Measurements from ENCODE around the gene ASXL2.
A peak's percentile ranks its signal among the peaks of the same experiment; 100 is the strongest.
"Not testable (repeated sequence)": the region's sequence is repeated elsewhere in the genome, so short reads cannot be mapped to it uniquely, and the experiment has no call there.

ASXL2 gene

DNA sequence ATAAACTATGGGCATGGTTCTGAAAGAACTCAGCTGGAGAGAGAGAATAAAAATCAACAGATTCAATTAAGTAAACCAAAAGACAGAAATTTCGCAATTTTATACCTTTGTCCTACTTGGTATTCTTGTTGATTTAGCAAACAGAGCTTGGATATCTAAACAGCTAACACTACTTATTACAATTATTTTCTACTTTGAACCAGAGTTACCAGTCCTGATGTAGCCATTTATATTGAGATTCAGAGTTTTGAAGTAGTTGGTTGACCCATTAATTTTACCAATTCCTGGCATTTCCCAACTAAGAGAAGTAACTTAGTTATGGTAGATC, 48.9 kb downstream of the ASXL2 start:
- DNase-seq, result no peak
- no peak for ATAC-seq
- Mint-ChIP-seq H3K4me1 (peaks cover 84% of the 10 kb centered on the region), H3K4me3 (no peak overlapping the region), H3K9me3 (peaks cover 9 to 17% of the 10 kb centered on the region in 2 donors), H3K27me3 (no peaks in the 10 kb centered on the region), H3K27ac (no peak overlapping the region)

DNA sequence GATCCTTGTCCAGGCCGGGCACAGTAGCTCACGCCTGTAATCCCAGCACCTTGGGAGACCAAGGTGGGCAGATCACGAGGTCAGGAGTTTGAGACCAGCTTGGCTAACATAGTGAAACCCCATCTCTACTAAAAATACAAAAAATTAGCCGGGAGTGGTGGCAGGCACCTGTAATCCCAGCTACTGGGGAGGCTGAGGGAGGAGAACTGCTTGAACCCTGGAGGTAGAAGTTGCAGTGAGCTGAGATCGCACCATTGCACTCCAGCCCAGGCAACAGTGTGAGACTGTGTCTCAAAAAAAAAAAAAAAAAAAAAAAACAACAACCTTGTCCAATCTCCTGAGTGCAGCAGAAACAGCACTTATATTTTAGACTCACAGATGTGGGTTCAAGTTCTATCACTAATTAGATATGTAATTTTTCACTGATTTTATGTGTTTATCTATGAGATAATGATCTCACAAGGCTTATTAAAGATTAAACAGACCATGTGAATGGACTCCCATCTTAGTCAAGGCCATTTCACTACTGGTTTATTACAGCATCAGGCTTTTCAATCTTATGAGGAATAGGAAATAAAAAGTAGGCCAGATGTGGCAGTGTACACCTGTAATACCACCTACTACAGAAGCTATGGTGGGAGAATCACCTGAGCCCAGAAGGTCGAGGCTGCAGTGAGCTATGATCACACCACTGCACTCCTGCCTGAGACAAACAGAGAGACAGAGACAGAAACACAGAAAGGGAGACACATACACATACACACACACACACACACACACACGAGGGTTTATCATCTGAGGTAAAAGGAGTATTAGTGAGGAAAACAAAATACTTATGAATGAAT, 49.5 kb downstream of the ASXL2 start:
- Mint-ChIP-seq H3K4me1 (peaks cover 82% of the 10 kb centered on the region), H3K9me3 (peaks cover 9 to 14% of the 10 kb centered on the region in 2 donors)
- not testable (repeated sequence) for ATAC-seq, H3K27me3 Mint-ChIP-seq, H3K4me3 Mint-ChIP-seq, DNase-seq, H3K27ac Mint-ChIP-seq

DNA sequence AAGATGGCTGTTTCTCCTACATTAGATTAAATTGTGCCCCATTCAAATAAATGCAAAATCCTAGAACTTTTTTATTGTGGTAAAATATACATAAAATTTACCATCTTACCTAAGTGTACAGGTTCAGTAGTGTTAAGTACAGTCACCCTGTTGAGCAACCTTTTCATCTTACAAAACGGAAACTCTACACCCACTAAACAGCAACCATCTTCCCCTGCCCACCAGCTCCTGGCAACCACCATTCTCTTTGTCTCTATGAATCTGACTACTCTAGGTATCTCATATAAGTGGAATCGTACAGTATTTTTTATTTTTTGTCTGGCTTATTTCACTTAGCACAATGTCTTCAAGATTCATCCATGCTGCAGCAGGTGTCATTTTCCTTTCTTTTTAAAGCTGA, 53.0 kb downstream of the ASXL2 start:
- H3K4me1 Mint-ChIP-seq, result peaks cover 77% of the 10 kb centered on the region
- peak; percentile 95 for ATAC-seq
- H3K4me3 Mint-ChIP-seq, result peak overlapping the region; percentile 76 to 85
- no peaks in the 10 kb centered on the region for H3K9me3 Mint-ChIP-seq
- peak overlapping the region; percentile 7 to 84 for H3K27ac Mint-ChIP-seq
- peak; percentile 41 to 67 for DNase-seq
- H3K27me3 Mint-ChIP-seq, result no peaks in the 10 kb centered on the region

DNA sequence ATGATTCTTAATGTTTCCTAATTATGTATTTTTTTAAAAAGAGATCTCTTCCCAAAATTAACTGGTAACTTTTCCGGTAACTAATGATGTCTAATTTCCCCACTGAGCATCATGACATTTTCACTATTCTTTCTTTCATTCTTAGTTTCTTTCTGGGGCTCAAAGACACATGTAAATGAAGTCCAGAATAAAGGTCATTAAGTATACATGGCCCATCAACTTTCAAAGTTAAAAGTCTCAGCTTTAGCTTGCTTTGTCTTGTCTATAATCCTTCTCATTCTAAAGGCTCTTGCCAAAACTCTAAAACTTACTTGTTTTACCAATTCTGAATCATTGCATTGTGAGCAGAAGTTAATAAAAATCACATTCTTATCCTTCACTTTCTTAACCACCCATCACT, 53.6 kb downstream of the ASXL2 start:
- ATAC-seq (no peak), DNase-seq (no peak)
- Mint-ChIP-seq H3K4me1 (peaks cover 72% of the 10 kb centered on the region), H3K27me3 (no peaks in the 10 kb centered on the region), H3K9me3 (no peaks in the 10 kb centered on the region), H3K27ac (peak overlapping the region; percentile 7 to 84), H3K4me3 (peak overlapping the region; percentile 76 to 85)

DNA sequence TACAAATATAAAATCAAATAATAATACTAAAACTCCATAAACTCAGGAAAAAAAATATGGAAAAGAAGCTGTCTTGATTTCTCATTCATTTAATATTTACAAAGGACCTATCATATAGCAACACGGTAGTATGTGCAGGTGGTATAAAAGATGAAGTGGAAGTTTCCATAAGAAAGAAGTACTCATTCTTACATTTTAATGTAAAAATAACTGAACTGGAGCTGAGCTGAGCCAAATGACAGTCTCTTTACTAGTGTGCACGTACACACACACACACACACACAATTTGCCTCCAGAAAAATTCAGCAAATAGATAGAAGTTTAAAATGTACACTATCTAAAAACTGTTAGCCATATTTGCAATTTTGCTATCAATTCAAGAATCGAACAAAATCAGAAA, 54.1 kb downstream of the ASXL2 start:
- ATAC-seq (no peak), DNase-seq (no peak)
- H3K27ac Mint-ChIP-seq, result peak overlapping the region; percentile 7 to 84
- no peaks in the 10 kb centered on the region for H3K27me3 Mint-ChIP-seq
- H3K4me3 Mint-ChIP-seq, result peak overlapping the region; percentile 76 to 85
- no peaks in the 10 kb centered on the region for H3K9me3 Mint-ChIP-seq
- H3K4me1 Mint-ChIP-seq, result peaks cover 70% of the 10 kb centered on the region

DNA sequence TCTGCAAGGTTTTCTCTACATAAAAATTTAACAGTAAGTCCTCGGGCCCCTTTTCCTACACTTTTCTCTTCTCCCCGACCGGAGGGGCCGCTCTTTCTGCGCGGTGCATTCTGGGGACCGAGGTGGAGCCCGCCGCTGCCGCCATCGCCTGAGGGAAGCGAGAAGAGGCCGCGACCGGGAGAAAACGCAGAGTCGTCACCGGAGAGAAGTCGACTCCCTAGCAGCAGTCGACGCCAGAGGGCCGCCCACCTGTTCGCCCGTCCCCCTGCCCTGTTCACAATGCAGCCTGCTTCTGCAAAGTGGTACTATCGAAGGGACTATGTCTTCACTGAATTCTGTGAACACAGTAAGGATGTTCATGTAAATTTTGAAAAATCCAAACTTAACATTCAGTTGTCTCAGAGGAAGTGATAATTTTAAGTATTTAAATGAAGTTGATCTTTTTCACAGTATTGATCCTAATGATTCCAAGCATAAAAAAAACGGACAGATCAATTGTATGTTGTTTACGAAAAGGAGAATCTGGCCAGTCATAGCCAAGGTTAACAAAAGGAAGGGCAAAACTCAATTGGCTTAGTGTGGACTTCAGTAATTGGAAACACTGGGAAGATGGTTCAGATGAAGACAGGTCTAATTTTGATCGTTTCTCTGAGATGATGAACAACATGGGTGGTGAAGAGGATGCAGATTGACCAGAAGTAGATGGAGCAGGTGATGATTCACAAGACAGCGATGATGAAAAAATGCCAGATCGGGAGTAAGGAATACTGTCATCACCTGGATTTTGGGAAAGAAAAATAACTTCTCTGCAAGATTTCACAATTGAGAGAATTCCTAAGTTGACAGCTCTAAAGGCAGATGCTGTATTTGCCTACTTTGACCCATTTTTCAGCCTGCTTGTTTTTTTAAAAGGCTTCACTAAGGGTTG, 55.8 kb downstream of the ASXL2 start:
- Mint-ChIP-seq H3K27me3 (no peaks in the 10 kb centered on the region), H3K4me1 (peaks cover 78% of the 10 kb centered on the region)

DNA sequence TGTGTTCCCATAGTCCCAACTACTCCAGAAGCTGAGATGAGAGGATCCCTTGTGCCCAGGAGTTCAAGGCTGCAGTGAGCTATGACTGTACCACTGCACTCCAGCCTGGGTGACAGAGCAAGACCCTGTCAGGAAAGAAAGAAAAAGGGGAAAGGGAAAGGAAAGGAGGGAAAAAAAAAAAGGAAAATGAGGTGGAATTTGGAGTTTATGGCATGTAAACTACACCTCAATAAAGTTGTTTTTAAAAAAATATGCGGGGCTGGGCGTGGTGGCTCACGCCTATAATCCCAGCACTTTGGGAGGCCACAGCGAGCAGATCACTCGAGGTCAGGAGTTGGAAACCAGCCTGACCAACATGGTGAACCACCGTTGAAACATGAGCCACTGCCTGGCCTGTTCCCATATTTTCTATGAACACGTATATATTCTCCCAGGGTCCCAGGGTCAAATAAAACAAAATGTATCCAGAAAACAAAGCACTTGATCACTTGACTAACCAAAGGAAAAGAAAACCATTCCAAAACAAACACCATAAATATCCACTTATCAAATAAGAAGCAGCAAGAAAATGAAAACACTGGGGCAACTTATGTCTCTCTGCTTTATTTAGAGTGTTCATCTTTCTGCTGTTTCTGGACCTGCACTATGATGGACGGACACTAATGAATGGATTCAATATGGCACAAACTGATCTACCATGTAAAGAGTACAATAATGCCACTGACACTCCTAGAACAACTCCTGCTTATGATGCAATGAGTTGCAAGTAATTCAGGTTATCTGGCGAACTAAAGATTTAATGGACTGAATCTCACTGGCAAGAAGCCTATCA, 56.8 kb downstream of the ASXL2 start:
- no peaks in the 10 kb centered on the region for H3K27me3 Mint-ChIP-seq
- no peak for DNase-seq
- peak overlapping the region; percentile 95 to 96 for H3K27ac Mint-ChIP-seq
- H3K4me3 Mint-ChIP-seq, result peak overlapping the region; percentile 68 to 79
- H3K9me3 Mint-ChIP-seq, result no peaks in the 10 kb centered on the region
- peaks cover 83% of the 10 kb centered on the region for H3K4me1 Mint-ChIP-seq
- no peak for ATAC-seq

More for the DNA sequence above, 55.8 kb downstream of the ASXL2 start:
- DNase-seq (peak; percentile 70 to 76), ATAC-seq (peak; percentile 61)
- Mint-ChIP-seq H3K9me3 (no peaks in the 10 kb centered on the region), H3K4me3 (peak overlapping the region; percentile 68 to 79), H3K27ac (peak overlapping the region; percentile 95 to 96)

DNA sequence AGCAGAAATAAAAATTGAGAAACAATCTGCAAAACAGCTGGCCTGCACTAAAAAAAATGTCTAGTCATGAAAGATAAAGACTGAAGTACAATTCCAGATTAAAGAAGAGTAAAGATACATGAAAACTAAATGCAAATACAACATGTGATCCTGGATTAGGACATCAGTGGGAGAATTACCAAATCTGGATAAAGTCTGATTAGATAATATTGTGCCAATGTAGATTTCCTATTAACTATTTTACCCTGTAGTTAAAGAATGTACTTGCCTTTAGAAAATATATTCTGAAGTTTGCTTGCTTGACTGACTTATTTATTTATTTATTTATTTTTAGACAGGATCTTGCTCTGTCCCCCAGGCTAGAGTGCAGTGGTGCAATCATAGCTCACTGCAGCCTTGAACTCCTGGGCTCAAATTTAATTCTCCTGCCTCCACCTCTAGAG, 58.7 kb downstream of the ASXL2 start:
- Mint-ChIP-seq H3K4me1 (peaks cover 81% of the 10 kb centered on the region), H3K9me3 (no peaks in the 10 kb centered on the region), H3K27ac (no peak overlapping the region), H3K4me3 (no peak overlapping the region), H3K27me3 (no peaks in the 10 kb centered on the region)
- DNase-seq (no peak), ATAC-seq (no peak)

DNA sequence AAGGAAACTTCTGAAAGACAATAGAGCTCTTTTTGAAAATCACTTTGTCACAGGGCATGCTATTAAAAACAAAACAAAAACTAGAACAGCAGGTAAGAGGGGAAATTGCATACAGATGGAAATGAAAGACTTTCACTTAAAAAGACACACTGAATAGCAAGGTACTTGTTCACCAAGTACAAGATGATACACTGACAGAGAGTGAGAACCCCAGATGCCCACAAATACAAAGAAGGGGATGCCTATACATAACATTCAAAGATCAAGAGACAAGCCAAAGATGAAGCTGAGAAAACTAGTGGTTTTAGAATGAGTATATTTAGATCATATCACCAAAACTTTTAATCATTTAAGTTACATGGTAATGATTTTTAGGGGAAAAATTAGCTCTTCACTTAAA, 60.7 kb downstream of the ASXL2 start:
- H3K27me3 Mint-ChIP-seq, result no peaks in the 10 kb centered on the region
- H3K9me3 Mint-ChIP-seq, result no peaks in the 10 kb centered on the region
- DNase-seq, result peak; percentile 32 to 49
- H3K4me3 Mint-ChIP-seq, result peak overlapping the region; percentile 51 to 52
- H3K27ac Mint-ChIP-seq, result peak overlapping the region in 1 of 2 donors; percentile 4
- peak; percentile 98 for ATAC-seq
- peaks cover 75% of the 10 kb centered on the region for H3K4me1 Mint-ChIP-seq

DNA sequence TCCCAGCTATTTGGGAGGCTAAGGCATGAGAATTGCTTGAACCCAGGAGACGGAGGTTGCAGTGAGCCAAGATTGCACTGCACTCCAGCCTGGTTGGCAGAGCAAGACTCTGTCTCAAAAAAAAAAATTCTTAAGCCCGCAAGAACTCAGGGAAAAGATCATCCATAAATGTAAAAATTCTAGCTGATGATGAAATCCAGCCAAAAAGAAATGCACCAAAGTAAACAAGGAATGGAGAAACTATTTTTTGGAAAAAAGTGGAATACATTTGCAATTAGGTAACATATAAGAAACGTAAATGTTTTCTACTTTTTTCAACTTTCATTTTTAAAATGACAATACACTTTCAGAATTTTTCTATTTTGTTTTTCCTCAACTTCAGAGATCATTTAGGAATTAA, 61.3 kb downstream of the ASXL2 start:
- H3K4me1 Mint-ChIP-seq, result peaks cover 72% of the 10 kb centered on the region

DNA sequence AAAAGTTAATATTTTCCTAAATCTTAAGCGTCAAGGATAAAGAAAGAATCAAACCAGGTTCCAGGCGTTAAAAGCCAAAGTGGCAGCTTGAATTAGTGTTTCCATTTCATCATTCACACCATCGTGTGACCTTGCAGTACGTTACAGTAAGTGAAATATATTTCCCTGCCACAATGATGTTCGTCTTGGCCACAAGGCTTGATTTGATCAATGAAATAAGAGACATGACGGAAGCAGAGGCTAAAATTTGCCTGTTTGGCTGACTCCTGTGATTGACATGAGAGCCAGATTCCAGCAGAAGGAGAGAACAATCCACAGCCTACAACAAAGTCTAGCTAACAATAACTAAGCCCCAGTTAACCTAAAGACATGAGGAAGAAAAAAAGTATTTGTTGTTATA, 62.0 kb downstream of the ASXL2 start:
- Mint-ChIP-seq H3K27ac (peak overlapping the region in 1 of 2 donors; percentile 62), H3K9me3 (no peaks in the 10 kb centered on the region), H3K4me1 (peaks cover 64% of the 10 kb centered on the region), H3K27me3 (no peaks in the 10 kb centered on the region), H3K4me3 (peak overlapping the region; percentile 6 to 52)
- ATAC-seq (no peak), DNase-seq (no peak)

More for the DNA sequence above, 61.3 kb downstream of the ASXL2 start:
- H3K4me3 Mint-ChIP-seq, result peak overlapping the region; percentile 51 to 52
- H3K27me3 Mint-ChIP-seq, result no peaks in the 10 kb centered on the region
- H3K27ac Mint-ChIP-seq, result peak overlapping the region in 1 of 2 donors; percentile 83
- H3K9me3 Mint-ChIP-seq, result no peaks in the 10 kb centered on the region
- ATAC-seq, result no peak
- DNase-seq, result no peak

DNA sequence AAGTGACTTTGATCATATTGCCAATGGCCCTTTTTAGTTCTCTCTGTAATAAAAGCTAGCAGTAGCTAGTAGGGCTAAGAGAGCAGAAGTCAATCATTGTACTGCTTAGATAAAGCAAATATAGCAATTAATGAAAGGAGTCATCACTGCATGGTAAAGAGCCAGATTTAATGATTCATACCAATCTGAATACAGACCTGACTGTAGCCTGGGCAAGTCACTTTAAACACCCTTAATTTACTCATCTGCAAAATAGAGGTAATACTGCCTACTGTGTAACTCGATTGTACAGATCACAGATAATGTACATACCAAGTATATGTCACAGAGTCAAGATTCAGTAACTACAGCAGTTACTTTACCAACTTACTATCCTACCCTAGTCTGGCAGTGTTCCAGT, 63.6 kb downstream of the ASXL2 start:
- Mint-ChIP-seq H3K27me3 (no peaks in the 10 kb centered on the region), H3K4me1 (peaks cover 70% of the 10 kb centered on the region), H3K4me3 (no peak overlapping the region), H3K9me3 (no peaks in the 10 kb centered on the region), H3K27ac (no peak overlapping the region)
- ATAC-seq, result peak; percentile 44
- no peak for DNase-seq

DNA sequence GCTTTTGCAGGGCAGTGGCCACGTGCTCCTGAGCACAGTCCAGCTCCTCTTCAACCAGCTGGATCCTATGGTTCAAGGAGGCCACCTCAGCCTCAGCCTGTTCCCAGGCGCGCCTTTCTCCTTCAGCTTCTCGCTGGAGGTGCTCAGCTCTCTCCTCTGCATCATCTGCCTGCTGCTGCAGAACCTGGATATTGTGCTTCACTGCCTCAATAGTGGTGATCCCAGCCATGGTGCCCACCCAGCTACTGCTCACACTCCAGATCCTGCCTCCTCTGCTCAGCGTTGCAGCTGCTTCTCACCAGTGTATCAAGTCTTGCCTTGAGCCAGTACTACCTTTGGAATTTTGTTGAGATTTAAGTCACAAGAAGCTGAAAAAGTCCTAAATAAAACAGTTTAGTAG, 67.9 kb downstream of the ASXL2 start:
- DNase-seq, result no peak
- no peaks in the 10 kb centered on the region for H3K9me3 Mint-ChIP-seq
- no peak for ATAC-seq
- no peaks in the 10 kb centered on the region for H3K27me3 Mint-ChIP-seq
- no peak overlapping the region for H3K4me3 Mint-ChIP-seq
- peak overlapping the region in 1 of 2 donors; percentile 21 for H3K27ac Mint-ChIP-seq
- peaks cover 66% of the 10 kb centered on the region for H3K4me1 Mint-ChIP-seq

DNA sequence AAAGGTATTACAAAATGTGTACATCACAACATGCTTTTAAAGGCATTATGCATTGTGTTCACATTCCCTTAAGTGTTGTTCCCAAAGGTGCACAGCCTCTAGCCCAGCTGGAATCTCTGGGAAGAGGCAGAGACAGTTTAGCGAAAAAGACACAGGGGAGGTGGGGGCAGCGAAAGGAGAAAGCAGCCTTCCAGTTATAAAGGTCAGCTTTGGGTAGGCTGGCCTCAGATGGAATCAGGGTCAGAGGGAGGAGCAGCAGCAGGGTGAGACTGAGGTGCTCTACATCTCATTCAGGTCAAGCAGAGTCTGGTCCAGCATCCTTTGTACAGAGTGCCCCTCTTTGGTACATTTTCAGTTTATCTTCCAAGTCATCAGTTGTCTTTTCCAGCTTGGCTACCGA, 68.6 kb downstream of the ASXL2 start:
- Mint-ChIP-seq H3K9me3 (no peaks in the 10 kb centered on the region), H3K4me3 (no peak overlapping the region), H3K4me1 (peaks cover 65% of the 10 kb centered on the region), H3K27ac (no peak overlapping the region), H3K27me3 (no peaks in the 10 kb centered on the region)
- DNase-seq (no peak), ATAC-seq (no peak)

DNA sequence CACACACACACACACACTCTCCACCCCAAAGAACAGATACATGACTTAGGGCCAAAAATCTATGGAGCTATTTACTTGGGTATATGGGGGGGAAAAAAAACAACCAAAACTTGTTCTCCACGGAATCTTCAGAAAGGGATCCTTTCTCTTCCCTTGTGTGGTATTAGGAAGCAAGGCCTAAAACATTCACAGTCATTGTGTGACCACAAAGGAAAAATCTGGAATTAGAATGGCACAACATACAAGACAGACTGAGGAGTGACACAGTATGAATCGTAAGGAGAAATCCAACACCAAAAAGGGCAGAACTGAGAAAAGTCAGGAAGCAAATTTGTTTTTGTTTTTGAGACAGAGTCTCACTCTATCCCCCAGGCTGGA, 70.3 kb downstream of the ASXL2 start:
- Mint-ChIP-seq H3K27ac (no peak overlapping the region), H3K9me3 (no peaks in the 10 kb centered on the region), H3K4me1 (peaks cover 76% of the 10 kb centered on the region), H3K4me3 (no peak overlapping the region), H3K27me3 (no peaks in the 10 kb centered on the region)
- DNase-seq (no peak), ATAC-seq (no peak)

Data from stimulated activated naive CD8-positive, alpha-beta T cell treated with anti-CD3 and anti-CD28 coated beads, Interleukin-15, amount 100 ng/mL, for 72 hours (primary cell).